LNCAP (cell line): ENCODE measurements around the gene L3MBTL4.

Experiments
- CTCF ChIP-seq: fragments of 450-650 bp; IDR thresholded peaks from 2 replicates; pipeline ENCODE4 v1.5.1; 2017; ENCODE audit warnings: mild to moderate bottlenecking

L3MBTL4 gene

GRCh38 chr18:6330786-6331185 lies 83.9 kb downstream of the L3MBTL4 start:
- TF ChIP-seq CTCF: no peak

- no peak for TF ChIP-seq CTCF
These were observed 86.1 kb downstream of the L3MBTL4 start for GRCh38 chr18:6328621-6329010.

GRCh38 chr18:6327895-6328620 lies 86.7 kb downstream of the L3MBTL4 start:
- TF ChIP-seq CTCF: no peak

GRCh38 chr18:6327485-6327884 lies 87.2 kb downstream of the L3MBTL4 start:
- TF ChIP-seq CTCF: no peak

- TF ChIP-seq CTCF: no peak
These were observed 88.1 kb downstream of the L3MBTL4 start for GRCh38 chr18:6326566-6326965.

GRCh38 chr18:6323319-6323889 lies 91.3 kb downstream of the L3MBTL4 start:
- TF ChIP-seq CTCF: no peak

- no peak for TF ChIP-seq CTCF
These were observed 99.0 kb downstream of the L3MBTL4 start for GRCh38 chr18:6315517-6316331.
